D721Med (cell line): Measurements from ENCODE around the gene BNC2.

Source experiments
- DNase-seq: peaks from one replicate; pipeline ENCODE4 v3.0.0; 2011; ENCODE audit warnings: low spot score; ENCODE audit not compliant: insufficient read length
- FAIRE-seq: peaks from 2 replicates; lab custom pipeline; 2011; peaks lifted over from hg19 to GRCh38; lab: Jason Lieb, UNC
- CTCF ChIP-seq: IDR thresholded peaks from 2 replicates; pipeline ENCODE4 v1.5.1; 2012; ENCODE audit warnings: mild to moderate bottlenecking, control low read depth; ENCODE audit not compliant: insufficient read depth; ENCODE audit errors: missing control alignments

Gene BNC2

GRCh38 chr9:16846367-16846766 lies 24.1 kb downstream of the BNC2 start:
- FAIRE-seq (no peak), DNase-seq (no peak)
- TF ChIP-seq CTCF: no peak

GRCh38 chr9:16834817-16835216 lies 35.7 kb downstream of the BNC2 start:
- no peak for FAIRE-seq
- DNase-seq: no peak
- no peak for TF ChIP-seq CTCF

GRCh38 chr9:16833296-16833835 lies 37.1 kb downstream of the BNC2 start:
- TF ChIP-seq CTCF: no peak

GRCh38 chr9:16832101-16832500 lies 38.4 kb downstream of the BNC2 start:
- TF ChIP-seq CTCF: no peak
- FAIRE-seq (no peak), DNase-seq (no peak)

More at GRCh38 chr9:16833296-16833835, 37.1 kb downstream of the BNC2 start:
- DNase-seq (no peak), FAIRE-seq (no peak)

GRCh38 chr9:16830806-16831205 lies 39.7 kb downstream of the BNC2 start:
- FAIRE-seq (no peak), DNase-seq (no peak)
- no peak for TF ChIP-seq CTCF

- no peak for TF ChIP-seq CTCF
- no peak for FAIRE-seq
- DNase-seq: no peak
Measured at GRCh38 chr9:16828340-16829281, 41.9 kb downstream of the BNC2 start.
